VCaP (cell line): ENCODE results near the gene DCTN3.

Experiments used
- H3K27ac ChIP-seq: fragments of 450-650 bp; 2 replicates; pipeline ENCODE4 v1.5.1; 2017
- TF ChIP-seq, protein P1 (sequence below): fragments of 450-650 bp; conservative IDR thresholded peaks from 2 replicates; pipeline ENCODE4 v1.5.1; 2017; ENCODE audit warnings: mild to moderate bottlenecking, moderate library complexity

The DCTN3 gene

DNA sequence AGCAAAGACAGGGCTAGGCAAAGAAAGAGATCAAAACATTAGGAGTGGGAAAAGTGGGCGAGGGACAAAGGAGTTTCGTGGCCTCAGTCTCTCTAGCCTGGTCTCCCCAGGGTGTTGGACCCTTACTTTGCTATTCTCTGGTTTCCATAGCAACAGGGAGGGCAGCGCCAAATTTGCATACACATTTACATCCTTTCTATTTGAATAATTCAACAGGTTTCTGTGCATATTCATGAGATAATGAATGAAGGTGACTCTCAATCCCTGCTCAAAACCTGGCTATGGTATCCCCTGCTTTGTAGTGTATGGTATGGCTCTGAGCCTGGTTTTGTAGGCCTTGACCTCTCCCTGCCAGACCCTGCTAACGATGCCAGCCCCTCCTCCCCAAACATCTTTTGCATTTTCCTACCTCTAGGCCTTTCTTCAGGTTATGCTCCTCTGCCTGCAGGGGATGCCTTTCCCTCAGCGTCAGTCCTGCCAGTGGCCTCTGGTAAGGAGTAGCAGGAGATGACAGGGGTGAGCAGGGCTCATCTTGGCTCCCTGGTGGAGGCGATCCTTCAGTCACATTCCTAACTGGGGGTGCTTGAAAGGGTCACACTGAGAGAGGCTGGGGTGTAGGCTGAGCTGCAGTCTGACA is 18.2 kb downstream of the DCTN3 start:
- TF ChIP-seq, protein P1, sequence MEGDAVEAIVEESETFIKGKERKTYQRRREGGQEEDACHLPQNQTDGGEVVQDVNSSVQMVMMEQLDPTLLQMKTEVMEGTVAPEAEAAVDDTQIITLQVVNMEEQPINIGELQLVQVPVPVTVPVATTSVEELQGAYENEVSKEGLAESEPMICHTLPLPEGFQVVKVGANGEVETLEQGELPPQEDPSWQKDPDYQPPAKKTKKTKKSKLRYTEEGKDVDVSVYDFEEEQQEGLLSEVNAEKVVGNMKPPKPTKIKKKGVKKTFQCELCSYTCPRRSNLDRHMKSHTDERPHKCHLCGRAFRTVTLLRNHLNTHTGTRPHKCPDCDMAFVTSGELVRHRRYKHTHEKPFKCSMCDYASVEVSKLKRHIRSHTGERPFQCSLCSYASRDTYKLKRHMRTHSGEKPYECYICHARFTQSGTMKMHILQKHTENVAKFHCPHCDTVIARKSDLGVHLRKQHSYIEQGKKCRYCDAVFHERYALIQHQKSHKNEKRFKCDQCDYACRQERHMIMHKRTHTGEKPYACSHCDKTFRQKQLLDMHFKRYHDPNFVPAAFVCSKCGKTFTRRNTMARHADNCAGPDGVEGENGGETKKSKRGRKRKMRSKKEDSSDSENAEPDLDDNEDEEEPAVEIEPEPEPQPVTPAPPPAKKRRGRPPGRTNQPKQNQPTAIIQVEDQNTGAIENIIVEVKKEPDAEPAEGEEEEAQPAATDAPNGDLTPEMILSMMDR, result no peak

DNA sequence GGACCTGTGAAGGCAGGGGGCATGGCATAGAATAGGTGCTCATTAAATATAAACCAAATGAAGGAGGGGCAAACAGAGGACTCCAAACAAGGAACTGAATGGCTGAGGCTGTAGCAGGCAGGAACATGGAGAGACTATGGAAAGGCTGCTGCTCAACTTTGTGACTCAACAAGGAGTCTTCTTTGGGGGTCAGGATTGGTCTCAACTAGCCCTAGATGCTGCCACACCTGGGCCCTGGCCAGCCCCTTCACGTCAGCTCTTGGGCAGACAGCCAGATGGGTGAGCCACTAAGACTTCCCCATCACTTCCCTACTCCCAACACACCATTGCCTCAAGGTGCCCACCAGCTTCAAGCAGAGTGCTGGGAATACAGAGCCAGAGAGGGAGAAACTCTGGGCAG is 19.4 kb downstream of the DCTN3 start:
- TF ChIP-seq, protein P1, result no peak
- H3K27ac ChIP-seq, result no peak overlapping the region

More for the DNA sequence above, 18.2 kb downstream of the DCTN3 start:
- no peak overlapping the region for H3K27ac ChIP-seq

DNA sequence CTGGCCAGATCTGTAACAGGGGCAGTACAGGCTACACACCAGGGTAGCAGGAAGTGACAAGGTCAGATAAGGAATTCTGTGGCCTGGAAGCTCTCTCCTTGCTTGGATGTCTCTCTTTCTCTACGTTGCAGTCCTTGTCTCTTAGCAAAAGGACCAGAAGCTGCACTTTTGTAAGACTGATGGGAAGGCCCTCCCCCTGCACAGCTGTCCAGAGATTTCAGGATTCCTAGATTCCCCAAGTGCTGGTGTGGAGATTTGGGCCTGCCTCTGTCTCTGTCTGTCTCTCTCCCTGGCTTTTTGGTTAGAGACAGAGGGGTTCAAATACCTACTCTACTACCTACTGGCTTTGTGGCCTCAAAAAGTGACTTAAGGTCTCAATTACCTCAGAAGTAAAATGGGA is 20.7 kb downstream of the DCTN3 start:
- TF ChIP-seq, protein P1, result no peak
- no peak overlapping the region for H3K27ac ChIP-seq

DNA sequence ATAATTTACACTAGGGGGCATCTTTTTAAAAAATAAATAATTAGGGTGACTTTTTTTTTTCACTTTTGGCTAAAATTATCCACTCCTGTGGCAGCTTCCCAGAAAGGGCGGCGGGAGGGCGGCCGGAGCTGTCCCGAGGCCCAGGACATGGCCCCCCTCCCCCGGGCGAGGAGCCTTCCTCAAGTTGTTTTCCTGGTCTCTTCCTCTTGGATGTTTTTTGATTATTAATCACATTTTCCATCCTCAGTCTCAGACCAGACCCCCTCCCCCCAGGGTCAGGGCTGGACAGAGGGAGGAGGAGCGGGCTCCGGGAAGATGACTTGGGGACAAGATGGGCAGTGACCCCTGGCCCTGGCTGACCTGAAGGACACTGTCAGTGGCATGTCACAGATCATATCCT is 26.1 kb downstream of the DCTN3 start:
- TF ChIP-seq, protein P1, result no peak
- H3K27ac ChIP-seq, result no peak overlapping the region

DNA sequence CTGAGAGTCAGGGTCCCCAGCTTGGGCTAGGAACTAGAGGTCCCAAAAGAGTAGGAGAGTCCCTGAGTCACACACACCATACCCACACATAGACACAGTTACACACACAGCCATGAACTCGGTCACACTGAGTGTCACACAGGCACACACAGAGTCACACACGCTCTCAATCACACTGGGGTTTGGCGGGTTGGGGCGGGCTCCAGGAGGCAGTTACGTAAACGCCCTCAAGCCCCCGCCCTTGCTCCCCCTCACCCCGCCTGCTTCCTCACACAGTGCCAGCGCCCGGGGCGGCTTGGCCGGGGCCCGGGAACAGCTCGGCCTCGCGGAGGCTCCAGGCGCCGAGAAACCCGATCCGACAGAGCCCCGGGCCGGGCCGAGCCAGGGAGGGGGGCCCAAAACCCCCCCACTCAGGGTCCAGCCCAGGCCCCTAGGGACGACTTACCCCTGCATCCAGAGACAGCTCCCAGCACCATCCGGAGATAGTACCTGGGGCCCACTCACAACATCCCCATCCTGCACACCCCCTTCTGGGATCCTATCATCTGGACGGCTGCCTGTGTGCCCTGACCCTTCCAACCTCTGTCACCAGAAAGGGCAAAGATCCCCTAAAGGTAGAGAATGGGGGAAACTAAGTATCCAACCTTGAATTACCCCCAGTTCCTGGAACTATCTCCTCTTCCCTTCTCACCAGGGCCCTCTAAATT is 27.2 kb downstream of the DCTN3 start:
- no peak overlapping the region for H3K27ac ChIP-seq
- TF ChIP-seq, protein P1, result no peak

DNA sequence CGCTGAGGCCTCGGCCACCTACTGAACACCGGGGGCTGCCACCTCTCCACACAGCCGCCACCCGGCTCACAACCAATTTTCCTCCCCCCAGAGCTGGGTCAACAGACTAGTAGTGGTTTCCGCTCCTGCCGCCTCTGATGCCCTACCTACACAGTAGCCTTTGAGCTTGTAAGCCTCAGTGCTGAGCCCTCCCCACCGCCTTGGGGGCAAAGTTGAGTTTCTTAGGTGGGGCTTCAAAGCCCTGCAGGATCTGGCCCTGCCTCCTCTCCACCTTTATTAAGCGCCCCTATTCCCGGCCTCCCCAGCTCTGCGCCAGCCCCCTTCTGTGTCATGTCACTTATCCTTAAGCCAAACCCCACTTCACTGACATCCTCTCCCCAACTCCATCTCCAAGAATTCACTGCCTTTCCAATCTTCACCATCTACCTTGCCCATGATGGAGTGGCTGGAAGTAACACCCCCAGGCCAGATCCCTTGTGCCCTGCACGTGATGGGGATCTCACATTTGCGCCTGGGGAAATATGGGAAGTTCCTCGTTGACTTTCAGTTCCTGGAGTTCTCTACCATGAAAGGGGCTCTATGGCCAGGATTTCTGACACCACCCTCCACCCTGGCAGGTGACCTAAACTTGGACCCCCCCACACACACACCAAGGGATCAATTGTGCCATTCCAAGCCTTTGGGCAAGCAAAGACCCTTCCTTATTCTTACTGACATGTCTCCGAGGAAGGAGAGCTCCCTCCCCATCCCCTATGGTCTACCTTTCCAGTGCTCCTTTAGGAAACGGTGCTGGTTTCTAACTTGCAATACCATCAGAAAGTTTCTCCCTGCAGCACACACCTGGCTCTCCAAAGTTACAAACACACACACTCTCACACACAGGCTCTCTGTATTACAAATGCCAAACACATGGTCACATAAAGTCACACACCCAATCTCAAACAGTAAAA is 28.1 kb downstream of the DCTN3 start:
- TF ChIP-seq, protein P1, result no peak; the same call in none of the 2 replicates
- no peak overlapping the region for H3K27ac ChIP-seq

DNA sequence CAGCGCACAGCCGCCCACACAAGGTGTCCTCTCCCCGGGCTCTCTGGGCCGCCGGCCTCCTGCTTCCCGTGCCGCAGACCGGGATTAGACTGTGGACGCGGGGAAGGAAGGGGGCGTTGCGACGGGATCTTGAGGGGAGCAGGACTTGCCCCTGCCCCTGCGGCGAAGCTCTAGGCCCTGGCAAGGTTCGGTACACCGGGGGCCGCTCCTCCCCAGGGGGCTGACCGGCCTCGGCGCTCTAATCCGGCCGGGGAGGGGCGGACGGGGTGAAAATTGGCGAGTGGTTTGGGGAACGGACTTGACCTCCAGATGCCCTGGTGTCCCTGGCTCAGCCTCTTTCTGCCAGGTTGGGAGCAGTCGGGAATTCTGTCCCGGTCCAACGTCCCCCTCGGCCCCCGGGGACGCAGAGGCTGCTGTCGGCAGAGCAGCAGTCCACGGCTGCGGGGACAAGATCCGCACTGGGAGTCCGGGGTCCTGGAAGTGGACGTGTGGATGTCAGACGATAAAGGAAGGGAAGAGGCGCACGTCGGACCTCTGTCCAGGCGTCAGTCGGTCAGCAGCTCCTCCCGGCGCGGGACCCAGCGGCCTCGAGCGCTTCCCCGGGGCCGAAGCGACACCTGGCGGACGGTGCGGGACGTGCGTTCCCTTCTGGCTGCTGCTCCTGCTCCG is 28.9 kb downstream of the DCTN3 start:
- TF ChIP-seq, protein P1, result peak; percentile 97
- H3K27ac ChIP-seq, result no peak overlapping the region
